Stimulated activated naive B cell treated with anti-CD40 and anti-IgM and Interleukin-4, amounts not matched to agents 10 μg/mL and 1 μg/mL and 100 μg/mL, for 72 hours (primary cell): ENCODE data around the gene ARMH2.
A peak's percentile ranks its signal among the peaks of the same experiment; 100 is the strongest.

Experiments used
- ATAC-seq, 2 donors: fragments of 150-1000 bp; cut with Tn5 transposase; replicated peaks; 2 replicates each; pipeline ENCODE4 v1.10.0; 2021; ENCODE audit warnings: moderate library complexity in 1 of 2
- DNase-seq: peaks from one replicate; pipeline ENCODE4 v3.0.0; 2021
- H3K27ac Mint-ChIP-seq: one replicate; pipeline ENCODE4 v1.8.0; 2022; ENCODE audit warnings: mild to moderate bottlenecking, mixed read lengths
- H3K27me3 Mint-ChIP-seq, 2 donors: one replicate each; pipeline ENCODE4 v1.8.0; 2022; ENCODE audit warnings: mixed read lengths in 2 of 2
- H3K36me3 Mint-ChIP-seq, 2 donors: one replicate each; pipeline ENCODE4 v1.8.0; 2022; ENCODE audit warnings: mixed read lengths in 2 of 2, mild to moderate bottlenecking in 1 of 2
- H3K4me1 Mint-ChIP-seq, 2 donors: one replicate each; pipeline ENCODE4 v1.8.0; 2022; ENCODE audit warnings: mixed read lengths in 2 of 2, mild to moderate bottlenecking in 1 of 2
- H3K4me3 Mint-ChIP-seq, 2 donors: one replicate each; pipeline ENCODE4 v1.8.0; 2022; ENCODE audit warnings: mild to moderate bottlenecking in 2 of 2, mixed read lengths in 2 of 2, moderate library complexity in 1 of 2
- H3K9me3 Mint-ChIP-seq, 2 donors: one replicate each; pipeline ENCODE4 v1.8.0; 2022; ENCODE audit warnings: mixed read lengths in 2 of 2, mild to moderate bottlenecking in 1 of 2

Gene ARMH2

GRCh38 chr6:24827970-24828369 is 29.3 kb upstream of the ARMH2 start:
- H3K27ac Mint-ChIP-seq, result peak overlapping the region; percentile 21

GRCh38 chr6:24827162-24827561 is 28.4 kb upstream of the ARMH2 start:
- Mint-ChIP-seq H3K36me3 (peaks cover 23 to 39% of the 10 kb centered on the region in 2 donors), H3K9me3 (no peaks in the 10 kb centered on the region), H3K4me3 (no peak overlapping the region), H3K27ac (peak overlapping the region; percentile 21), H3K4me1 (no peaks in the 10 kb centered on the region), H3K27me3 (no peaks in the 10 kb centered on the region)
- ATAC-seq (no peak), DNase-seq (no peak)

More at GRCh38 chr6:24827970-24828369, 29.3 kb upstream of the ARMH2 start:
- DNase-seq (no peak), ATAC-seq (no peak)
- H3K9me3 Mint-ChIP-seq, result no peaks in the 10 kb centered on the region
- no peaks in the 10 kb centered on the region for H3K4me1 Mint-ChIP-seq
- no peak overlapping the region for H3K4me3 Mint-ChIP-seq
- peaks cover 23 to 43% of the 10 kb centered on the region in 2 donors for H3K36me3 Mint-ChIP-seq
- H3K27me3 Mint-ChIP-seq, result no peaks in the 10 kb centered on the region

- no peaks in the 10 kb centered on the region for H3K9me3 Mint-ChIP-seq
- peak overlapping the region; percentile 14 for H3K27ac Mint-ChIP-seq
- ATAC-seq (no peak), DNase-seq (no peak)
- H3K27me3 Mint-ChIP-seq, result no peaks in the 10 kb centered on the region
- H3K4me1 Mint-ChIP-seq, result peaks cover 0 to 2% of the 10 kb centered on the region in 2 donors
- no peak overlapping the region for H3K4me3 Mint-ChIP-seq
- H3K36me3 Mint-ChIP-seq, result peaks cover 26 to 37% of the 10 kb centered on the region in 2 donors
Measured at GRCh38 chr6:24825130-24825630, 26.5 kb upstream of the ARMH2 start.

- H3K36me3 Mint-ChIP-seq, result peaks cover 26 to 37% of the 10 kb centered on the region in 2 donors
- H3K4me1 Mint-ChIP-seq, result peaks cover 0 to 2% of the 10 kb centered on the region in 2 donors
Measured at GRCh38 chr6:24824142-24824938, 25.6 kb upstream of the ARMH2 start.

GRCh38 chr6:24823185-24823584 is 24.5 kb upstream of the ARMH2 start:
- ATAC-seq, result no peak
- peaks cover 25 to 38% of the 10 kb centered on the region in 2 donors for H3K36me3 Mint-ChIP-seq
- no peaks in the 10 kb centered on the region for H3K9me3 Mint-ChIP-seq
- no peak overlapping the region for H3K4me3 Mint-ChIP-seq
- no peak overlapping the region for H3K27ac Mint-ChIP-seq
- DNase-seq, result no peak
- H3K4me1 Mint-ChIP-seq, result peaks cover 0 to 2% of the 10 kb centered on the region in 2 donors
- H3K27me3 Mint-ChIP-seq, result no peaks in the 10 kb centered on the region

More at GRCh38 chr6:24824142-24824938, 25.6 kb upstream of the ARMH2 start:
- Mint-ChIP-seq H3K9me3 (no peaks in the 10 kb centered on the region), H3K4me3 (no peak overlapping the region), H3K27ac (peak overlapping the region; percentile 56), H3K27me3 (no peaks in the 10 kb centered on the region)
- ATAC-seq (no peak), DNase-seq (no peak)

- DNase-seq, result no peak
- H3K9me3 Mint-ChIP-seq, result no peaks in the 10 kb centered on the region
- ATAC-seq, result no peak
- H3K36me3 Mint-ChIP-seq, result peaks cover 21 to 34% of the 10 kb centered on the region in 2 donors
- peaks cover 0 to 2% of the 10 kb centered on the region in 2 donors for H3K4me1 Mint-ChIP-seq
- no peaks in the 10 kb centered on the region for H3K27me3 Mint-ChIP-seq
- H3K4me3 Mint-ChIP-seq, result no peak overlapping the region
- H3K27ac Mint-ChIP-seq, result no peak overlapping the region
Measured at GRCh38 chr6:24822696-24823095, 24.0 kb upstream of the ARMH2 start.

- Mint-ChIP-seq H3K9me3 (no peaks in the 10 kb centered on the region), H3K36me3 (peaks cover 14 to 30% of the 10 kb centered on the region in 2 donors), H3K4me1 (peaks cover 0 to 2% of the 10 kb centered on the region in 2 donors), H3K4me3 (no peak overlapping the region), H3K27ac (peak overlapping the region; percentile 89), H3K27me3 (no peaks in the 10 kb centered on the region)
- ATAC-seq (no peak), DNase-seq (no peak)
Measured at GRCh38 chr6:24821860-24822444, 23.2 kb upstream of the ARMH2 start.

- ATAC-seq, result no peak
Measured at GRCh38 chr6:24818346-24818745, 19.6 kb upstream of the ARMH2 start.

GRCh38 chr6:24809728-24810127 is 11.0 kb upstream of the ARMH2 start:
- H3K4me1 Mint-ChIP-seq, result no peaks in the 10 kb centered on the region
- ATAC-seq, result no peak
- DNase-seq, result no peak
- H3K27me3 Mint-ChIP-seq, result no peaks in the 10 kb centered on the region
- H3K4me3 Mint-ChIP-seq, result no peak overlapping the region
- H3K27ac Mint-ChIP-seq, result no peak overlapping the region
- H3K9me3 Mint-ChIP-seq, result no peaks in the 10 kb centered on the region
- peaks cover 13 to 16% of the 10 kb centered on the region in 2 donors for H3K36me3 Mint-ChIP-seq

More at GRCh38 chr6:24818346-24818745, 19.6 kb upstream of the ARMH2 start:
- peak overlapping the region; percentile 37 for H3K27ac Mint-ChIP-seq
- peaks cover 0 to 2% of the 10 kb centered on the region in 2 donors for H3K4me1 Mint-ChIP-seq
- H3K4me3 Mint-ChIP-seq, result no peak overlapping the region
- no peak for DNase-seq
- H3K9me3 Mint-ChIP-seq, result no peaks in the 10 kb centered on the region
- no peaks in the 10 kb centered on the region for H3K27me3 Mint-ChIP-seq
- H3K36me3 Mint-ChIP-seq, result peaks cover 6 to 18% of the 10 kb centered on the region in 2 donors

- H3K27ac Mint-ChIP-seq, result no peak overlapping the region
- no peak for ATAC-seq
- peaks cover 18 to 21% of the 10 kb centered on the region in 2 donors for H3K36me3 Mint-ChIP-seq
- no peaks in the 10 kb centered on the region for H3K4me1 Mint-ChIP-seq
- no peak overlapping the region for H3K4me3 Mint-ChIP-seq
- DNase-seq, result no peak
- H3K9me3 Mint-ChIP-seq, result no peaks in the 10 kb centered on the region
- no peaks in the 10 kb centered on the region for H3K27me3 Mint-ChIP-seq
Measured at GRCh38 chr6:24807584-24807983, 8.9 kb upstream of the ARMH2 start.

- H3K36me3 Mint-ChIP-seq, result peaks cover 12 to 25% of the 10 kb centered on the region in 2 donors
- peaks cover 0 to 1% of the 10 kb centered on the region in 2 donors for H3K4me1 Mint-ChIP-seq
- ATAC-seq, result no peak
- no peak for DNase-seq
- H3K4me3 Mint-ChIP-seq, result no peak overlapping the region
- no peaks in the 10 kb centered on the region for H3K9me3 Mint-ChIP-seq
- peak overlapping the region; percentile 27 for H3K27ac Mint-ChIP-seq
- no peaks in the 10 kb centered on the region for H3K27me3 Mint-ChIP-seq
Measured at GRCh38 chr6:24802271-24803059, 3.7 kb upstream of the ARMH2 start.

- Mint-ChIP-seq H3K9me3 (no peaks in the 10 kb centered on the region), H3K4me1 (peaks cover 0 to 1% of the 10 kb centered on the region in 2 donors), H3K27me3 (no peaks in the 10 kb centered on the region), H3K36me3 (peaks cover 9 to 21% of the 10 kb centered on the region in 2 donors), H3K27ac (no peak overlapping the region), H3K4me3 (no peak overlapping the region)
- DNase-seq (no peak), ATAC-seq (no peak)
Measured at GRCh38 chr6:24799541-24799915, 811 bp upstream of the ARMH2 start.

- Mint-ChIP-seq H3K4me1 (peaks cover 0 to 1% of the 10 kb centered on the region in 2 donors), H3K27me3 (no peaks in the 10 kb centered on the region), H3K27ac (no peak overlapping the region), H3K4me3 (no peak overlapping the region), H3K9me3 (no peaks in the 10 kb centered on the region), H3K36me3 (peaks cover 6 to 17% of the 10 kb centered on the region in 2 donors)
- no peak for DNase-seq
- ATAC-seq, result no peak
Measured at GRCh38 chr6:24797596-24798216, 1.0 kb downstream of the ARMH2 start.
